Hepatocyte (in vitro differentiated cells): Measurements from ENCODE around the gene DIAPH1. TPM values are rescaled to one million over a fixed set of nuclear protein-coding genes. Genes with fewer than 3 reads are reported as not detected.
A peak's percentile ranks its signal among the peaks of the same experiment; 100 is the strongest.

Experiments
- DNase-seq: peaks from one replicate; pipeline ENCODE4 v3.0.0-alpha.2; 2016; ENCODE audit warnings: low spot score
- H2AFZ ChIP-seq: fragments of 200-600 bp; sonication (generic); 2 replicates; pipeline ENCODE4 v1.6.0; 2016; ENCODE audit warnings: antibody characterized with exemption, mild to moderate bottlenecking
- H3K27ac ChIP-seq: fragments of 200-600 bp; sonication (generic); 2 replicates; pipeline ENCODE4 v1.5.1; 2016; ENCODE audit warnings: mild to moderate bottlenecking
- H3K27me3 ChIP-seq: fragments of 200-600 bp; sonication (generic); 2 replicates; pipeline ENCODE4 v1.6.1; 2016
- H3K36me3 ChIP-seq: fragments of 200-600 bp; sonication (generic); replicated peaks from 2 replicates; pipeline ENCODE4 v1.5.1; 2016; ENCODE audit warnings: low read depth; ENCODE audit not compliant: insufficient read depth
- H3K4me1 ChIP-seq: fragments of 200-600 bp; sonication (generic); 2 replicates; pipeline ENCODE4 v1.5.1; 2016; ENCODE audit warnings: mild to moderate bottlenecking, moderate library complexity; ENCODE audit not compliant: insufficient read depth
- H3K4me2 ChIP-seq: fragments of 200-600 bp; sonication (generic); 2 replicates; pipeline ENCODE4 v1.6.0; 2016
- H3K4me3 ChIP-seq: fragments of 200-600 bp; sonication (generic); 2 replicates; pipeline ENCODE4 v1.5.1; 2016; ENCODE audit warnings: mild to moderate bottlenecking
- H3K79me2 ChIP-seq: fragments of 200-600 bp; sonication (generic); 2 replicates; pipeline ENCODE4 v1.6.0; 2017; ENCODE audit warnings: mild to moderate bottlenecking
- H3K9me2 ChIP-seq: fragments of 200-600 bp; sonication (generic); replicated peaks from 2 replicates; pipeline ENCODE4 v1.6.0; 2017; ENCODE audit warnings: mild to moderate bottlenecking; ENCODE audit not compliant: insufficient read depth
- H3K9me3 ChIP-seq: fragments of 200-600 bp; sonication (generic); 2 replicates; pipeline ENCODE4 v1.5.1; 2016; ENCODE audit warnings: low read depth, mild to moderate bottlenecking
- H4K20me1 ChIP-seq: fragments of 200-600 bp; sonication (generic); 2 replicates; pipeline ENCODE4 v1.6.0; 2016; ENCODE audit warnings: mild to moderate bottlenecking; ENCODE audit not compliant: insufficient read depth, poor library complexity, severe bottlenecking
- CTCF ChIP-seq: fragments of 200-600 bp; sonication (generic); IDR thresholded peaks from 2 replicates; pipeline ENCODE4 v1.5.1; 2016; ENCODE audit warnings: antibody characterized with exemption, mild to moderate bottlenecking; ENCODE audit not compliant: poor library complexity
- EZH2 ChIP-seq: fragments of 200-600 bp; sonication (generic); IDR thresholded peaks from 2 replicates; pipeline ENCODE4 v1.6.1; 2016; ENCODE audit warnings: antibody characterized with exemption, mild to moderate bottlenecking, borderline replicate concordance
- EZH2phosphoT487 ChIP-seq: fragments of 200-600 bp; sonication (generic); IDR thresholded peaks from one replicate; pipeline ENCODE4 v1.6.1; 2018; ENCODE audit warnings: antibody characterized with exemption, mild to moderate bottlenecking, low read depth, moderate library complexity; ENCODE audit not compliant: unreplicated experiment, severe bottlenecking
- WGBS: methylation state at CpG from one replicate; pipeline ENCODE4 v1.1.6; 2016; ENCODE audit warnings: low lambda C conversion rate; ENCODE audit errors: missing lambda C conversion rate; 5-methylcytosine and 5-hydroxymethylcytosine counted together
- polyA plus RNA-seq: library from polyadenylated mRNA; unstranded; fragments of >200 nt; fragmentation: Nextera tagmentation; extraction: Ambion mirVana; gene quantifications from 2 replicates; pipeline ENCODE4 v1.2.1, GENCODE V29; 2016
- total RNA-seq: library from RNA; depleted of rRNA; stranded (reverse); fragments of >200 nt; gene quantifications from 2 replicates; pipeline ENCODE4 v1.2.3, GENCODE V29; 2014

Gene DIAPH1
- total and polyA plus RNA-seq, 2 experiments from 2014 or later, result 56.6 to 62.4 TPM

GRCh38 chr5:141519605-141520565 is 98.9 kb downstream of the DIAPH1 start:
- no peak overlapping the region for H2AFZ ChIP-seq
- TF ChIP-seq CTCF (no peak), EZH2phosphoT487 (no peak), EZH2 (no peak)
- peak overlapping the region; percentile 87 for H3K27ac ChIP-seq
- H3K36me3 ChIP-seq, result no peaks in the 10 kb centered on the region
- no peaks in the 10 kb centered on the region for H4K20me1 ChIP-seq
- no peaks in the 10 kb centered on the region for H3K9me3 ChIP-seq
- H3K4me1 ChIP-seq, result peaks cover 31% of the 10 kb centered on the region
- H3K79me2 ChIP-seq, result peaks cover 4% of the 10 kb centered on the region
- no peak overlapping the region for H3K4me2 ChIP-seq
- DNase-seq, result no peak
- H3K9me2 ChIP-seq, result no peaks in the 10 kb centered on the region
- H3K27me3 ChIP-seq, result no peaks in the 10 kb centered on the region
- WGBS, result 88% methylated on average over 3 of the region's 3 CpGs
- no peak overlapping the region for H3K4me3 ChIP-seq

- peak overlapping the region; percentile 48 for H3K27ac ChIP-seq
- no peaks in the 10 kb centered on the region for H3K9me2 ChIP-seq
- H3K9me3 ChIP-seq, result no peaks in the 10 kb centered on the region
- DNase-seq, result no peak
- no peak overlapping the region for H2AFZ ChIP-seq
- no peaks in the 10 kb centered on the region for H3K27me3 ChIP-seq
- peaks cover 4% of the 10 kb centered on the region for H3K79me2 ChIP-seq
- TF ChIP-seq EZH2phosphoT487 (no peak), EZH2 (no peak), CTCF (no peak)
- H3K4me1 ChIP-seq, result peaks cover 33% of the 10 kb centered on the region
- no peak overlapping the region for H3K4me3 ChIP-seq
- 100% methylated on average over 1 of the region's 1 CpG for WGBS
- H4K20me1 ChIP-seq, result no peaks in the 10 kb centered on the region
- no peaks in the 10 kb centered on the region for H3K36me3 ChIP-seq
- no peak overlapping the region for H3K4me2 ChIP-seq
Measured at GRCh38 chr5:141518618-141519015, 100.2 kb downstream of the DIAPH1 start.

GRCh38 chr5:141517880-141518617 is 100.8 kb downstream of the DIAPH1 start:
- Histone ChIP-seq H3K27ac (peak overlapping the region; percentile 48), H3K9me3 (no peaks in the 10 kb centered on the region), H3K27me3 (no peaks in the 10 kb centered on the region), H3K9me2 (no peaks in the 10 kb centered on the region), H3K79me2 (no peaks in the 10 kb centered on the region), H3K36me3 (no peaks in the 10 kb centered on the region), H4K20me1 (no peaks in the 10 kb centered on the region), H3K4me1 (peaks cover 38% of the 10 kb centered on the region), H3K4me3 (no peak overlapping the region), H3K4me2 (no peak overlapping the region), H2AFZ (no peak overlapping the region)
- WGBS, result 65% methylated on average over 11 of the region's 11 CpGs
- no peak for DNase-seq
- no peak for TF ChIP-seq EZH2phosphoT487

GRCh38 chr5:141517312-141517711 is 101.5 kb downstream of the DIAPH1 start:
- WGBS, result 87% methylated on average over 8 of the region's 8 CpGs
- no peak for DNase-seq
- no peaks in the 10 kb centered on the region for H3K36me3 ChIP-seq

More at GRCh38 chr5:141517312-141517711, 101.5 kb downstream of the DIAPH1 start:
- TF ChIP-seq EZH2phosphoT487 (no peak), CTCF (no peak), EZH2 (no peak)
- Histone ChIP-seq H3K27me3 (no peaks in the 10 kb centered on the region), H3K27ac (peak overlapping the region; percentile 48), H3K4me2 (no peak overlapping the region), H3K79me2 (no peaks in the 10 kb centered on the region), H3K9me3 (no peaks in the 10 kb centered on the region), H3K4me1 (peaks cover 35% of the 10 kb centered on the region), H3K9me2 (no peaks in the 10 kb centered on the region), H3K4me3 (no peak overlapping the region), H4K20me1 (no peaks in the 10 kb centered on the region), H2AFZ (no peak overlapping the region)
